Smooth muscle cell (in vitro differentiated cells): ENCODE measurements around the gene BRSK2. TPM values are rescaled to one million over a fixed set of nuclear protein-coding genes. Genes with fewer than 3 reads are reported as not detected.

Source experiments
- DNase-seq: peaks from one replicate; lab custom pipeline; 2025; ENCODE audit not compliant: unreplicated experiment; lab: John Stamatoyannopoulos, UW
- H2AFZ ChIP-seq: fragments of 200-600 bp; sonication (generic); 2 replicates; pipeline ENCODE4 v1.6.0; 2016; ENCODE audit warnings: antibody characterized with exemption, low read depth, mild to moderate bottlenecking
- H3F3A ChIP-seq: fragments of 200-600 bp; sonication (generic); 2 replicates; pipeline ENCODE4 v1.6.0; 2017; ENCODE audit warnings: antibody characterized with exemption, low read depth
- H3K27ac ChIP-seq: fragments of 200-600 bp; sonication (generic); 2 replicates; pipeline ENCODE4 v1.5.1; 2016; ENCODE audit warnings: low read depth, mild to moderate bottlenecking
- H3K27me3 ChIP-seq: fragments of 200-600 bp; sonication (generic); 2 replicates; pipeline ENCODE4 v1.6.1; 2016; ENCODE audit warnings: low read depth, mild to moderate bottlenecking
- H3K36me3 ChIP-seq: fragments of 200-600 bp; sonication (generic); 2 replicates; pipeline ENCODE4 v1.5.1; 2016; ENCODE audit warnings: low read depth
- H3K4me1 ChIP-seq: fragments of 200-600 bp; sonication (generic); 2 replicates; pipeline ENCODE4 v1.5.1; 2016; ENCODE audit warnings: low read depth
- H3K4me2 ChIP-seq: fragments of 200-600 bp; sonication (generic); 2 replicates; pipeline ENCODE4 v1.6.0; 2016; ENCODE audit warnings: mild to moderate bottlenecking
- H3K4me3 ChIP-seq: fragments of 200-600 bp; sonication (generic); 2 replicates; pipeline ENCODE4 v1.5.1; 2016; ENCODE audit warnings: mild to moderate bottlenecking
- H3K79me2 ChIP-seq: fragments of 200-600 bp; sonication (generic); 2 replicates; pipeline ENCODE4 v1.6.0; 2016; ENCODE audit warnings: low read depth, mild to moderate bottlenecking
- H3K9ac ChIP-seq: fragments of 200-600 bp; sonication (generic); 2 replicates; pipeline ENCODE4 v1.6.0; 2016; ENCODE audit warnings: low read depth
- H3K9me3 ChIP-seq: fragments of 200-600 bp; sonication (generic); replicated peaks from 2 replicates; pipeline ENCODE4 v1.5.1; 2016; ENCODE audit warnings: low read depth
- H4K20me1 ChIP-seq: fragments of 200-600 bp; sonication (generic); 2 replicates; pipeline ENCODE4 v1.6.0; 2016; ENCODE audit warnings: low read depth
- CTCF ChIP-seq: fragments of 200-600 bp; sonication (generic); IDR thresholded peaks from 2 replicates; pipeline ENCODE4 v1.5.1; 2017; ENCODE audit warnings: borderline replicate concordance, mild to moderate bottlenecking, antibody characterized with exemption; ENCODE audit not compliant: insufficient read depth, poor library complexity, severe bottlenecking
- WGBS: methylation state at CpG from one replicate; pipeline ENCODE4 v1.1.7; 2016; ENCODE audit warnings: low lambda C conversion rate; 5-methylcytosine and 5-hydroxymethylcytosine counted together
- polyA plus RNA-seq: library from polyadenylated mRNA; unstranded; fragments of >200 nt; fragmentation: Nextera tagmentation; extraction: Ambion mirVana; gene quantifications from 2 replicates; pipeline ENCODE4 v1.2.1, GENCODE V29; 2016
- total RNA-seq: library from RNA; depleted of rRNA; stranded (reverse); fragments of >200 nt; gene quantifications from 2 replicates; pipeline ENCODE4 v1.2.3, GENCODE V29; 2014

BRSK2 gene
- total and polyA plus RNA-seq, 2 experiments from 2014 or later, result 1.5 to 5.2 TPM

GRCh38 chr11:1511937-1512496 lies 122.3 kb downstream of the BRSK2 start:
- H2AFZ ChIP-seq, result no peak overlapping the region
- WGBS, result 92% methylated on average over 12 of the region's 12 CpGs

More at GRCh38 chr11:1511937-1512496, 122.3 kb downstream of the BRSK2 start:
- H3K4me3 ChIP-seq, result no peak overlapping the region
- TF ChIP-seq CTCF, result no peak
- no peaks in the 10 kb centered on the region for H3K9me3 ChIP-seq
- H3K9ac ChIP-seq, result no peak overlapping the region
- H3K27me3 ChIP-seq, result no peaks in the 10 kb centered on the region
- H3F3A ChIP-seq, result no peaks in the 10 kb centered on the region
- H3K27ac ChIP-seq, result no peak overlapping the region
- peaks cover 93% of the 10 kb centered on the region for H4K20me1 ChIP-seq
- H3K4me1 ChIP-seq, result peaks cover 11% of the 10 kb centered on the region
- H3K4me2 ChIP-seq, result no peak overlapping the region
- DNase-seq, result no peak
- H3K36me3 ChIP-seq, result no peaks in the 10 kb centered on the region
- peaks cover 14% of the 10 kb centered on the region for H3K79me2 ChIP-seq

Other genes starting within 250 kb of the BRSK2 start
- gene MUC5AC, start 232.0 kb upstream of the BRSK2 start, total RNA-seq, result not detected in 2 replicates
- not detected in 2 replicates for gene MUC5AC, start 232.0 kb upstream of the BRSK2 start, polyA plus RNA-seq
- not detected in 2 replicates for gene MUC5B, start 166.9 kb upstream of the BRSK2 start, total RNA-seq
- 0.15 TPM in 1 of 2 replicates, not detected in the other for gene MUC5B, start 166.9 kb upstream of the BRSK2 start, polyA plus RNA-seq
- 13.3 and 20.3 TPM in 2 replicates for gene TOLLIP, start 80.3 kb upstream of the BRSK2 start, total RNA-seq
- gene TOLLIP, start 80.3 kb upstream of the BRSK2 start, polyA plus RNA-seq, result 60.0 and 63.0 TPM in 2 replicates
- gene MOB2, start 96.8 kb downstream of the BRSK2 start, total RNA-seq, result 2.5 and 19.0 TPM in 2 replicates
- gene MOB2, start 96.8 kb downstream of the BRSK2 start, polyA plus RNA-seq, result 24.0 and 35.7 TPM in 2 replicates
- gene DUSP8, start 182.3 kb downstream of the BRSK2 start, total RNA-seq, result 2.2 and 6.3 TPM in 2 replicates
- gene DUSP8, start 182.3 kb downstream of the BRSK2 start, polyA plus RNA-seq, result 5.0 and 8.2 TPM in 2 replicates
- not detected in 2 replicates for gene KRTAP5-1, start 195.3 kb downstream of the BRSK2 start, total RNA-seq
- gene KRTAP5-1, start 195.3 kb downstream of the BRSK2 start, polyA plus RNA-seq, result 0.45 TPM in 1 of 2 replicates, not detected in the other
- not detected in 2 replicates for gene KRTAP5-2, start 208.4 kb downstream of the BRSK2 start, total RNA-seq
- 0.14 TPM in 1 of 2 replicates, not detected in the other for gene KRTAP5-2, start 208.4 kb downstream of the BRSK2 start, polyA plus RNA-seq
- not detected in 2 replicates for gene KRTAP5-3, start 218.5 kb downstream of the BRSK2 start, total RNA-seq
- not detected in 2 replicates for gene KRTAP5-3, start 218.5 kb downstream of the BRSK2 start, polyA plus RNA-seq
- not detected in 2 replicates for gene KRTAP5-4, start 232.2 kb downstream of the BRSK2 start, total RNA-seq
- gene KRTAP5-4, start 232.2 kb downstream of the BRSK2 start, polyA plus RNA-seq, result not detected in 2 replicates
- not detected in 2 replicates for gene KRTAP5-5, start 239.8 kb downstream of the BRSK2 start, total RNA-seq
- not detected in 2 replicates for gene KRTAP5-5, start 239.8 kb downstream of the BRSK2 start, polyA plus RNA-seq